Measurements from ENCODE around the gene NUDT9.

DNA sequence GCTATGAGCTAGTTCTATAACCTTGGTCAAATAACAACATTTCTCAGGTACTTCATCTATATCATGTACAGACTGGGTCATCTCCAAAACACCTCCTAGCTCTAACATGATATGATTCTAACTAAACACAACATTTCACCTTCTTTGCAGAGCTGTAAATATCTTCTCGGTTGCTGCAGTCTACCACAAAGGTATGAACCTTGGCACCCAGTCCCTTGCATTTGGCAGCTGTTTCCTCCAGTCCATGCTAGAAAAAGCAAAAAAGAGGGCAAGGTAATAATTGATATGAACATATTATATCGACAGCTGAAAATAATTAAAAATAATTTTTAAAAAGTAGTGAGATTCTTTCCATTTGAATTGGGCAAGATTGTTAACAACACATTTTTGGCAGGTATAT, 40.3 kb upstream of the NUDT9 start:
- TF ChIP-seq, protein P1, sequence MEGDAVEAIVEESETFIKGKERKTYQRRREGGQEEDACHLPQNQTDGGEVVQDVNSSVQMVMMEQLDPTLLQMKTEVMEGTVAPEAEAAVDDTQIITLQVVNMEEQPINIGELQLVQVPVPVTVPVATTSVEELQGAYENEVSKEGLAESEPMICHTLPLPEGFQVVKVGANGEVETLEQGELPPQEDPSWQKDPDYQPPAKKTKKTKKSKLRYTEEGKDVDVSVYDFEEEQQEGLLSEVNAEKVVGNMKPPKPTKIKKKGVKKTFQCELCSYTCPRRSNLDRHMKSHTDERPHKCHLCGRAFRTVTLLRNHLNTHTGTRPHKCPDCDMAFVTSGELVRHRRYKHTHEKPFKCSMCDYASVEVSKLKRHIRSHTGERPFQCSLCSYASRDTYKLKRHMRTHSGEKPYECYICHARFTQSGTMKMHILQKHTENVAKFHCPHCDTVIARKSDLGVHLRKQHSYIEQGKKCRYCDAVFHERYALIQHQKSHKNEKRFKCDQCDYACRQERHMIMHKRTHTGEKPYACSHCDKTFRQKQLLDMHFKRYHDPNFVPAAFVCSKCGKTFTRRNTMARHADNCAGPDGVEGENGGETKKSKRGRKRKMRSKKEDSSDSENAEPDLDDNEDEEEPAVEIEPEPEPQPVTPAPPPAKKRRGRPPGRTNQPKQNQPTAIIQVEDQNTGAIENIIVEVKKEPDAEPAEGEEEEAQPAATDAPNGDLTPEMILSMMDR (IDR thresholded peaks at IDR 0.05), result no peak
- TF ChIP-seq POLR2A (IDR thresholded peaks at IDR 0.05), result no peak

All from thyroid gland (tissue), 4 donors.